Keratinocyte (primary cell): ENCODE results near the gene AGAP1. TPM values are rescaled to one million over a fixed set of nuclear protein-coding genes. Genes with fewer than 3 reads are reported as not detected.

Source experiments
- DNase-seq: peaks from one replicate; pipeline ENCODE4 v3.0.0-alpha.2; 2011; ENCODE audit warnings: low read depth, missing footprints, low spot score
- FAIRE-seq: peaks from 2 replicates; lab custom pipeline; 2011; peaks lifted over from hg19 to GRCh38; lab: Jason Lieb, UNC
- H2AFZ ChIP-seq: 2 replicates; pipeline ENCODE4 v1.6.0; 2012; ENCODE audit warnings: low read length, control low read depth, inconsistent platforms; ENCODE audit not compliant: control insufficient read depth
- H3K27ac ChIP-seq: 2 replicates; pipeline ENCODE4 v1.5.1; 2011; ENCODE audit warnings: low read length; ENCODE audit not compliant: control insufficient read depth, insufficient read depth
- H3K27me3 ChIP-seq: 3 replicates; pipeline ENCODE4 v1.6.0; 2011; ENCODE audit warnings: low read length; ENCODE audit not compliant: control insufficient read depth, insufficient read depth; ENCODE audit errors: extremely low read depth
- H3K36me3 ChIP-seq, 2 experiments: 2 replicates in 1 of 2; 3 replicates in 1 of 2; pipeline ENCODE4 v1.5.1; 2011; ENCODE audit warnings: low read length in 2 of 2, mild to moderate bottlenecking in 1 of 2; ENCODE audit not compliant: control insufficient read depth in 2 of 2, insufficient read depth in 2 of 2; ENCODE audit errors: extremely low read depth in 1 of 2
- H3K4me1 ChIP-seq: 3 replicates; pipeline ENCODE4 v1.5.1; 2011; ENCODE audit warnings: low read length; ENCODE audit not compliant: control insufficient read depth, insufficient read depth; ENCODE audit errors: extremely low read depth
- H3K4me2 ChIP-seq: 3 replicates; pipeline ENCODE4 v1.6.0; 2011; ENCODE audit warnings: low read depth, low read length; ENCODE audit not compliant: control insufficient read depth, insufficient read depth; ENCODE audit errors: extremely low read depth
- H3K4me3 ChIP-seq, 3 experiments: fragments of 200-600 bp in 1 of 3; sonication (generic) in 1 of 3; 2 replicates in 2 of 3; 3 replicates in 1 of 3; pipeline ENCODE4 v1.5.1; 2011 to 2016; ENCODE audit warnings: low read length in 3 of 3, mild to moderate bottlenecking in 3 of 3, control low read depth in 2 of 3, inconsistent platforms in 1 of 3, low read depth in 1 of 3, mixed read lengths in 1 of 3, mixed run types in 1 of 3, moderate library complexity in 1 of 3; ENCODE audit not compliant: control insufficient read depth in 2 of 3, insufficient read depth in 2 of 3; ENCODE audit errors: extremely low read depth in 1 of 3
- H3K79me2 ChIP-seq: 2 replicates; pipeline ENCODE4 v1.6.0; 2012; ENCODE audit warnings: low read length; ENCODE audit not compliant: control insufficient read depth, insufficient read depth
- H3K9ac ChIP-seq: 3 replicates; pipeline ENCODE4 v1.6.0; 2011; ENCODE audit warnings: low read length; ENCODE audit not compliant: control insufficient read depth, insufficient read depth; ENCODE audit errors: extremely low read depth
- H3K9me1 ChIP-seq: 3 replicates; pipeline ENCODE4 v1.6.0; 2011; ENCODE audit warnings: low read length; ENCODE audit not compliant: control insufficient read depth, insufficient read depth; ENCODE audit errors: extremely low read depth
- H3K9me3 ChIP-seq: 2 replicates; pipeline ENCODE4 v1.5.1; 2012; ENCODE audit warnings: low read depth, low read length; ENCODE audit not compliant: control insufficient read depth
- H4K20me1 ChIP-seq: 3 replicates; pipeline ENCODE4 v1.6.0; 2011; ENCODE audit warnings: low read length; ENCODE audit not compliant: control insufficient read depth, insufficient read depth; ENCODE audit errors: extremely low read depth
- EZH2 ChIP-seq: IDR thresholded peaks from one replicate; pipeline ENCODE4 v1.6.1; 2012; ENCODE audit warnings: inconsistent platforms, mild to moderate bottlenecking, low read length, moderate library complexity
- dilution Hi-C: fragments of 300-500 bp; cut with MboI; formaldehyde crosslinking; loops from one replicate; pipeline ENCODE4 v1.7.0; 2020; ENCODE audit warnings: low sequenced_read_pairs; ENCODE audit not compliant: extremely low pct_ligation_motif_present
- polyA plus RNA-seq, 5 experiments: library from polyadenylated mRNA; depleted of rRNA in 3 of 5; stranded (reverse) in 3 of 5; stranded (forward) in 1 of 5; unstranded in 1 of 5; fragments of >200 nt; gene quantifications; 1 replicate in 1 of 5; 2 replicates in 3 of 5; 3 replicates in 1 of 5; pipeline versions ENCODE4 v1.2.1 to v1.2.3, GENCODE V29; 2011 to 2012; ENCODE audit warnings: missing spikeins in 2 of 5, low read depth in 1 of 5, low replicate concordance in 1 of 5
- TF ChIP-seq, protein P1 (sequence below), 3 experiments: IDR thresholded peaks in 1 of 3; conservative IDR thresholded peaks in 1 of 3; optimal IDR thresholded peaks in 1 of 3; 2 replicates in 2 of 3; 3 replicates in 1 of 3; pipeline versions ENCODE3 to v1.5.1; 2011; ENCODE audit warnings: low read length in 3 of 3, mild to moderate bottlenecking in 3 of 3, moderate library complexity in 2 of 3, control low read depth in 1 of 3, inconsistent platforms in 1 of 3; ENCODE audit not compliant: insufficient read depth in 2 of 3; ENCODE audit errors: extremely low read depth in 1 of 3

The AGAP1 gene
- polyA plus RNA-seq, 1 donor (not counting 4 experiments of a cell fraction or from before 2014, with no cell fraction given) = 12.6 TPM

DNA sequence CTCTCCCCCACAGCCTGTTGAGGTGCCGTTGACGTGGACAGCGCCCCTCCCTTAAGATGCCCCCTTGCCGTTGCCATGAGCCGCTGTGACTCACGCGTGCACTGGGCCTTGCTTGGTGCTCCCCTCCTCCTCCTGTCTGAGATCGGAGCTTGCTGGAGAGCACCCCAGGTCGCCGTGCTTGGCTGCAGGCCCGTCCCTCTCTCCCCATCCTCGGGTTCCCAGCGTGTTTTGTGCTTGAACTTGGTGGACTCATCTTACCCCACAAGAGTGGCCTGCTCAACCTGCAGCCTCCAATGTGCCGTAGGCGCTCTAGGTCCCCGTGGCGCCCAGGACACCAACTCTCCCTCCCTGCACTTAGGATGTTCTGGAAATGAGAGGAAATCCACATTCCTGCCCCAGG is 634.5 kb downstream of the AGAP1 start:
- Histone ChIP-seq H3K9ac (no peak overlapping the region), H3K9me3 (no peaks in the 10 kb centered on the region), H4K20me1 (no peaks in the 10 kb centered on the region), H3K27ac (no peak overlapping the region), H3K27me3 (no peaks in the 10 kb centered on the region), H3K4me3 (no peak overlapping the region), H2AFZ (no peak overlapping the region), H3K36me3 (peaks cover 0 to 2% of the 10 kb centered on the region in 2 experiments), H3K9me1 (no peaks in the 10 kb centered on the region), H3K4me1 (no peaks in the 10 kb centered on the region), H3K4me2 (no peak overlapping the region), H3K79me2 (no peaks in the 10 kb centered on the region)
- TF ChIP-seq, protein P1, sequence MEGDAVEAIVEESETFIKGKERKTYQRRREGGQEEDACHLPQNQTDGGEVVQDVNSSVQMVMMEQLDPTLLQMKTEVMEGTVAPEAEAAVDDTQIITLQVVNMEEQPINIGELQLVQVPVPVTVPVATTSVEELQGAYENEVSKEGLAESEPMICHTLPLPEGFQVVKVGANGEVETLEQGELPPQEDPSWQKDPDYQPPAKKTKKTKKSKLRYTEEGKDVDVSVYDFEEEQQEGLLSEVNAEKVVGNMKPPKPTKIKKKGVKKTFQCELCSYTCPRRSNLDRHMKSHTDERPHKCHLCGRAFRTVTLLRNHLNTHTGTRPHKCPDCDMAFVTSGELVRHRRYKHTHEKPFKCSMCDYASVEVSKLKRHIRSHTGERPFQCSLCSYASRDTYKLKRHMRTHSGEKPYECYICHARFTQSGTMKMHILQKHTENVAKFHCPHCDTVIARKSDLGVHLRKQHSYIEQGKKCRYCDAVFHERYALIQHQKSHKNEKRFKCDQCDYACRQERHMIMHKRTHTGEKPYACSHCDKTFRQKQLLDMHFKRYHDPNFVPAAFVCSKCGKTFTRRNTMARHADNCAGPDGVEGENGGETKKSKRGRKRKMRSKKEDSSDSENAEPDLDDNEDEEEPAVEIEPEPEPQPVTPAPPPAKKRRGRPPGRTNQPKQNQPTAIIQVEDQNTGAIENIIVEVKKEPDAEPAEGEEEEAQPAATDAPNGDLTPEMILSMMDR (optimal IDR thresholded peaks at IDR 0.05 in 1 of 3, IDR thresholded peaks at IDR 0.05 in 1 of 3, conservative IDR thresholded peaks at IDR 0.05 in 1 of 3; ENCODE audit: extremely low read depth in 1 of 3, insufficient read depth in 2 of 3, low read length in 3 of 3) = no peak
- TF ChIP-seq EZH2 = no peak
- no peak for FAIRE-seq
- no peak for DNase-seq
- dilution Hi-C loops = no loop called here

DNA sequence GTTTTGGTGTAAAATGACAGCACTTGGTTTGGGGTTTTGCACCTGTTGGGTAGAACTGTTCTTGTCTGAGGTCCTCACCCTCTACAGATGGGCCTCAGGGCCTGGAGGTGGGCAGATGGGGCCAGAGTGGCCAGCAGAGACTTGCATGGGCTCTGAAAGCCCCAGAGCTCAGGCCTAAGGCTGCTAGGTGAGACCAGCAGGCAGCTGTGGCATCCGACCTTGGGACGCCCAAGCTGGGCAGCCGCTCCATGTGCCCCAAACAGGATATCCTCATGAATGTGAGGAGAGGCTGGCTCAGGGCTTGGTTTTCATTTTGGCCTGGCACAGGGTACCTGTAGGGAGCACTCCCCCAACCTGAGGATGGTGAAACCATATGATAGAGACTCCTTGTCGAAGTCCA is 636.1 kb downstream of the AGAP1 start:
- H3K36me3 ChIP-seq = no peaks in the 10 kb centered on the region
- FAIRE-seq (no peak), DNase-seq (no peak)
- no peaks in the 10 kb centered on the region for H3K9me3 ChIP-seq
- no peak overlapping the region for H3K4me3 ChIP-seq
- H2AFZ ChIP-seq = no peak overlapping the region
- H4K20me1 ChIP-seq = no peaks in the 10 kb centered on the region
- H3K9me1 ChIP-seq = no peaks in the 10 kb centered on the region
- no peak for TF ChIP-seq EZH2
- TF ChIP-seq, protein P1 (optimal IDR thresholded peaks at IDR 0.05 in 1 of 3, IDR thresholded peaks at IDR 0.05 in 1 of 3, conservative IDR thresholded peaks at IDR 0.05 in 1 of 3; ENCODE audit: extremely low read depth in 1 of 3, insufficient read depth in 2 of 3, low read length in 3 of 3) = no peak
- H3K79me2 ChIP-seq = no peaks in the 10 kb centered on the region
- H3K27me3 ChIP-seq = no peaks in the 10 kb centered on the region
- no peak overlapping the region for H3K9ac ChIP-seq
- H3K4me1 ChIP-seq = no peaks in the 10 kb centered on the region
- H3K27ac ChIP-seq = no peak overlapping the region
- no peak overlapping the region for H3K4me2 ChIP-seq
- dilution Hi-C loops = no loop called here
